HuH-7.5 (cell line): Measurements from ENCODE around the gene DNAL1.
"Not testable (repeated sequence)": the region's sequence is repeated elsewhere in the genome, so short reads cannot be mapped to it uniquely, and the experiment has no call there.

Experiments
- DNase-seq: peaks from one replicate; pipeline ENCODE4 v3.0.0; 2011; ENCODE audit warnings: low spot score

The DNAL1 gene

DNA sequence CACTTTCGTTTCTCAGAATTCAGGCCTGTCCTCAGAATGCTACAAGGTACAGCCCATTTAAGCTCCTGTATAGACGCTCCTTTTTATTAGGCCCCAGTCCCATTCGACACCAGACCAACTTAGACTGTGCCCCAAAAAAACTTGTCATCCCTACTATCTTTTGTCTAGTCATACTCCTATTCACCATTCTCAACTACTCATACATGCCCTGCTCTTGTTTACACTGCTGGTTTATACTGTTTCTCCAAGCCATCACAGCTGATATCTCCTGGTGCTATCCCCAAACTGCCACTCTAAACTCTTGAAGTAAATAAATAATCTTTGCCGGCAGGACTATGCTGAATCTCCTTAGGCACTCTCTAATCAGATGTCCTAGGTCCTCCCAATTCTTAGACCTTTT lies 63.3 kb downstream of the DNAL1 start:
- not testable (repeated sequence) for DNase-seq

DNA sequence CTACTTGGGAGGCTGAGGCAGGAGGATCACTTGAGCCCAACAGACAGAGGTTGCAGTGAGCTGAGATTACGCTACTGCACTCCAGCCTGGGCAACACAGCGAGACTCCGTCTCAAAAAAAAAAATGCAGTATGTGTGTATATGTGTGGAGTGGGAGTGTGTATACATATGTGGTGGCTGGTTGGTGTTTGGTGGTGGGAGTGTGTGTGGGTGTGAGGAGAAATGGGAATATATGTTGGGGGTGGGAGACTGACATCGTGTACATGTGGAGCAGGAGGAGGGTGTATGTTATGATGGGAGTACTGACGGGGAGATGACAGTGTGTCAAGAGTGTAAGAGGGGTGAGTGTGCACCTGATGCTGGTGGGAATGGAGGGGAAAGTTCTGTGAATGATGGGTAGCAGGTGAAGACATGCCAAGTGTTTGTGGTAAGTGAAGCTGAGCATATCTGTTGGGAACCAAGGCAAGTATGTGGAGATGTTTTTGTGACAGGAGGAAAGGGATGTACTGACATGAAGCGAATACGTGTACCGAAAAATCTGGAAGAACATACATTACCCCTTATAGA lies 65.2 kb downstream of the DNAL1 start:
- DNase-seq: no peak

DNA sequence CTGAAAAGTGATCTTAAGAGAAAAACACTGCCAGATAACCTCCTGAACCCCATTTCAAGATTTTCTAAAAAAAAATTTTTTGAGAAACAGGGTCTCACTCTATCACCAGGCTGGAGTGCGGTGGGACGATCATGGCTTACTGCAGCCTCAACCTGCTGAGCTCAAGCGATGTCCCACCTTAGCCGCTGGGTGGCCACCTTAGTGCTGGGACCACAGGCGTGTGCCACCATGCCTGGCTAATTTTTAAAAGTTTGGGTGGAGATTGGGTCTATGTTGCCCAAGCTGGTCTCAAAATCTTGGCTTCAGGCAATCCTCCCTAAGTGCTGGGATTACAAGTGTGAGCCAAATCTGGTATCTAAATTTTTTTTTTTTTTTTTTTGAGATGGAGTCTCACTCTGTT lies 66.0 kb downstream of the DNAL1 start:
- DNase-seq: no peak

DNA sequence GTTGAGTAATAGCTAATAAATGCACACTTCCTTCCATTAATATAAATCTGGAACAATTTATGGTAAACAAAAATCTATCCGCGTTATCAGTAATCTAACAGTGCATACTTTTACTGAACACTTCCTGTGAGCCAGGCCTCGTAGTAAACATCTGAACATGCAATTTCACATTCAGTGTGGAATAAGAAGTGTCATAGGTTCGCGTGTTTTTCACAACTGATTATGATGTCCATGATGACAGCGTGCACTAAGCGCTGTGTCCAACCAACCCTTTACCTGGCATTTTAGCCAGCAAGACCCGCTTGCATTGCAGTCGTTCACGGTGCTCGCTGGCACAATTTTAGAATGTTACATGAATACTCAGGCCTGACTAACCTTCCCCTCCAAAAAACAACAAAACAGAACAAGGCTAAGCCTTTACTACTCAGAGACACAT lies 67.3 kb downstream of the DNAL1 start:
- no peak for DNase-seq

DNA sequence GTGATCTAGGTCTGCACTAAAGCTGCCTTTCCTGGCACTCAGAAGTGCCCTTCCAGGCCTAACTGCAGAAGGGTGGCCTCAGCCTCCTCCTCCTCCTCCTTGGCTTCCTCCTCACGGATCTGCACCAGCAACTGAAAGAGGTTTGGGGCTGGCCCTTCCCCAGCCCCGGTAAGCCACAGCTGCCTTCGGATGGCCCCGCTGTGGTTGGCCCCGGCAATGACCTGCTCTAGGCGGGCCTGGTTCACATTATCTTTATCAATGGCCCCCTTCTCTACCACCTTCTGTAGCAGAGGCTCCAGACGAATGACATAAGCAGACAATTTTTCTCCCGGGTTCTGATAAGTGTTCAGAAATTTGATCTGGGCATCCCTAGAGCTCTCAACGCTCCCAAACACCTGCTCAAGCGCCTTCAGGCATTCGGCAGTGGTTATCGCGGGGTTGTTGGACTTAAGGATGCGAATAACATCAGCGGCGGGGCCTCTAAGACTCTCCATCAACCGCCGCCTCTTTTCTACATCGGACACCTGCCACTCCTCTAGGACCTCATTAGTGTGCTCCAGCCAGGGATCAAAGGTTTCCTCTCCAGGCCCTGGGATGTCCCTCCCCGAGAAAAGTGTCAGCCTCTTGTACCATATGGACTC lies 67.9 kb downstream of the DNAL1 start:
- no peak for DNase-seq

DNA sequence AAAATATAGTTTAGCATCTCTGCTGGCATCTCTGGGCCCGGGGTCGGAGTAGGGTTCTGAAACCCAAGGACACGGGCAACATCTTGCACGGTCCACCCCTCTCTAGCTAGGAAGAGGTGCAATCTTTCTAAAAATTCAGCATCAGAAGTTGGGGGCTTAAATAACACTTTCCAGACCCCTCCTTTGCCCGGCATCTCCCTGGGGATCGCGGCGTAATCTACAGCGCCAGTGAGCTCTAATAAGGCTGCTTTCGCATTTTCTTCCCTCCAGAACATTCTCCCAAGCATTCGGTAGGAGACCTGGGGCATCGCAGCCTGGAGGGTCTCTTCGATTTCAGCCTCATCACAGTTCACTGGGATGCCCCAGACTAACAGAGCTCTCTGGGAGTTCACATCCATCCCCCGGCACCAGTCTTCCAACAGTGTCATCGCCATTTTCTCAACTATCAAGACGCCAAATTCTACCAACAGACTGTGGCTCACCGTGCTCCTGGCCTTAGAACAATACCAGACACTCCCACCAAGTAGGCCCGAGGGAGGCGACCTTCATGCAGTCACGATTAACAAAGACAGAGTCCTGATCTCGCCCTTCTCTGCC lies 68.5 kb downstream of the DNAL1 start:
- no peak for DNase-seq

DNA sequence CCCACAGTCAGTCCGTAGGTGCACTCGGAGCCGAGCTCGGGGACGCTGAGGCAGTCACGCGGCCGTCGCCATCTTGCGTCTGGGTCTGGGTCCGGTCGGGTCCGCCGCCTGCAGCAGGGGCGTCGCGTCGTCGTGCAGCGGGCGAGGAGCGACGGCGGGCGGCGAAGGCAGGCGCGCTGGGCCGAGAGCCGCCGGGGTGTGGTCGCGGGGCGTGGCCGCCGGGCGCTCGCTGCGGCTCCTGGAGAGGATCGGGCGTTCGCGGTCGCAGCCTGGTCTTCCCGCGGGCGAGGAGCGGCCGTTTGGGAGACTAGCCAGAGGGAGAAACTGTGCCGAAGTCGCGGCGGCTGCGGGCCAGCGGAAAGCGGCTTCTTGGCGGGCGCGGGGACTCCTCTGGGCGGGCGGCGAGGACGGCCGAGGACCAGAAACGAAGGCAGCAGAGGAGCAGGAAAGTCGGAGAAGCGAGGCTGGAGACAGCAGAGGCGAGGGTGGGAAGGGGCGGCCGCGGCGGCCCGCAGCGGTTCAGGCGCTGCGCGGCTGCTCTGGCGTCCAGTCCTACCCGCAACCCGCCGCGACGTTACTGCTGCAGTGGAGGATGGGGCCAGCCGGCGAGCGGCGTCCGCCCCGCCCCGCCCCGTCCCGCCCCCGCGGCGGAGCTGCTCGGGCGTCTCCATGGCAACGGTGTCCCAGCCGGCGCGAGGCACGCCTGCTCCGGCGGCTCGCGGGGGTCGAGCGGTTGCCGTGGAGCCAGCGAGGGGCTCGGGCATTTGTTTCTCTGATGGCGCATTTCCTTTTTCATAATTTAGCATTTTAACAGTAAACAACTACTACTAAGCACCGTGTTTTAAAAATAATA lies 69.2 kb downstream of the DNAL1 start, which contains the start of gene PNMA1:
Gene PNMA1, minus strand, starts transcription at position 582 of the 853 bp plus-strand sequence. CDS start 745 bp downstream, outside the sequence.
- peak; percentile 95 for DNase-seq

DNA sequence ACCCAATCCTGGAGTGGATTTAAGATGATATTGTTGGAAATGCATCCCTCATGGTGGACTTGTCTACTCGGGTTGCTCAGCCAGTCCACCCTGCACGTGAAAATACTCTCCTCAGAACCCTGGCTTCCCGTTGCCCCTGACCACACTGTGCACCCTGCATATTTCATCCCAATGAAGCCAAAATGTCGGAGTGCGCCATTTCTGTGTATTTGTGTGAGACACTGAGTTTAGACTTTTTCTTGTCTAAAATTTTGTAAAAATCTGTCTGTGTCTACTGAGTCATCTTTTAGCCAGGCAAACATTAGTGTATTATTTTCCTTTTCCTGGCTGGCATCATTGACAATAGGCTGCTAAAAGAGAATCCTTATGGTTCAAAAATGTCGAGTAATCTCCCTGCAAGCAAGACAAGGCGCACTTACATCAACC lies 69.9 kb downstream of the DNAL1 start:
- no peak for DNase-seq

DNA sequence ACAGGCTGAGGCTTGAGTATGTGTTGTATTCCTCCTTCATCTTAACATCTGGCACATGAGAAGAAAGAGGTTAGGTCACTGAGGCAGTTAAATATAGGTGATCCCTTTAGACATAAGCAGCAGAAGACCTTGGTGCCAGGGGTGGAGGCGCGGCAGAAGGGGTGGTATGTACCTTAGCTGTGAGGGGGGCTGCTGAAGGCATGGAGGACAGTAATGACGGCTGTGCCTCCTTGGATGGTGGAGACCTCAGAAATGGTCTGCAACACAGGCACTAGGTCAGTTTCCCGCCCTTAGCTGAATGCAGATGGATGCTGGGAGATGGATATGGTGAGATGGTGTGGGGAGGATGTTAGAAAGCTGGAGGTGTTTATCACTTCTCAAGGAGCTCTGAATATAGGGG lies 70.9 kb downstream of the DNAL1 start:
- no peak for DNase-seq

DNA sequence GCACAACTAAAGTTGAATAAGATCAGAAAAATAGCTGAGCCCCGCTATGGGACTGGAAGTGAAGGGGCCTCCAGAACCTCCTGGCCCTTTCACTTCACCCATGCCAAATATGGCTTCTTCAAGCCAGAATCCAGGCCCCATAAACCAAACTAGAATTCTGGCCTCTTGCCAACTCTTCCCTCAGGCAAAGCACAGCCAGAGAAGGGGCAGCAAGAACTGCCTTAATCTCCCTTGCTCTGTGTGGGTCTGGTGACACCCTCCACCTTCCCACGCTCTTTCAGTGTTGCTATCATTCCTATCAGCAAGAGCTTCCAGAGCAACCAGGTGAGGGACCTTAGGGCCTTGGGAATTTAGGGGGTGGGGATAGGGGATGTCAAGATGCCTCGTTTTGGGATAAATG lies 72.5 kb downstream of the DNAL1 start:
- no peak for DNase-seq

DNA sequence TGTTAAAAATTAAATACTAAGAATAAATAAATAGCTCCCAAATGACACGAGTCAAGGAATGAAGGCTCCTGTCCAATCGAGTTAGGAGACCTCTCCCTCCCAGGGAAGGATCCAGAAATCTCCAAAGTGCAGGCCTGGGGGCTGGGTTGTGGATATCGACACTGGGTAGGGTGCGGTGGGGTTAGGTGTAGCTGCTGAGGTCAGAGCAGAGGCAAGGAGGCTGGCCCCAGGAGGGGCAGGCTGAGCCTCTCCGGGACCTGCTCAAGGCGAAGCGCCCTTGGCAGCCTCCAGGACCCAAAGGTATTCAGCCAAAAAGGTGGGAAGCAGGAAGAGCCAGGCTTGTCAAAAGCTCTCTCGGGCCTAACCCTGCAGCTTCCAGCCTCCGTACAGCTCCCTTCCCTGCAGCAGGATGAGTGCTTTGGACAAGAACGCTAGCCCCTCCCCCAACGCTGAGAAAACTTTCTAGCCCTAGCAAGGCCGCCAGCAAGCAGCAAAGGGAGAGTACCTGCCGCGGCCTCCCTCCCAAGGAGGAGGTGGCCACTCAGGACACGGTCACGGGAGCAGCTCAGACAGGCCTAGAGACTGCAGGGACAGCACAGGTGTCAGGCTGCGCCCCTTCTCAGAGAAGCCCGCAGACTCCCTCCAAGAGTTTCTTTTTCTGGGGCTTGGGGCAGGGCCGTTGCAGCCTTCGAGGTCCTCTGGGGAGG lies 73.1 kb downstream of the DNAL1 start:
- no peak for DNase-seq

DNA sequence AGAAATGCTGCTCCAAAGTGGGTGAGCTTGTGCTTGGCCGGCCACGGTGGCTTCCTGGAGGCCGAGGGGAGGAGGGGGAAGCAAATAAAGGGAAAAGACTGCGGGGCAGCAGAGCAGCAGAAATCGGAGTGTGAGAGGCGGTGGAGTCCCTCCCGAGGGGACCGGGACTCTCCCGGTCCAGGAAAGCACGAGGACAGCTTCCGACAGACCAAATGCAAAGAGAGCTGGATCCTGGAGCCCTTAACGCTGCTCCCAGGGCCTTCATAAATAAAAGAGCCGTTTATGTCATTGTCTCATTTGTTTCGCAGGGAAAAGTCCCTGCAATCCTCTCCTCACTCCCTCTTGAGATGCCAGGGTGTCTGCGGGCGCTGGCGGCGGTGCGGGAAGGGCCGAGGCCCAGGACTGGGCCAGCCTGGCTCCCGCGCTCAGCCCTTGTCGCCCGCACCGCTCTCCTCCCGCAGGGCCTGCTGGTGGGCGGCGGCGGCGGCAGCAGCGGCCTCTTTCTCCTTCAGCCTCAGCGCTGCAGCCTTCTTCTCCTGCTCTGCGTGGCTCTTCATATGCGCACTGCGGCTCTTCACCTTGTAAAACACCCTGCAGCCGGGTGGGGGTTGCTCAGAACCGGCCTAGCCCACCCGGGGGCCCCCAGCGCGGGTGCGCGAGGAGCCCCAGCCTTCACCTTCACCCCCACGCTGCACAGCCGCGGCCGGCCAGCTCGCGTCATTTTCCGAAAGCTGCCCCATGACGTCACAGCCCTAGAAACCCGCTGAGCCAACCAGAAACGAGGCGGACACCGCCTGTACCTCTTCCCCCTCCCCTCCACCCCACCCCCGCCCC lies 73.8 kb downstream of the DNAL1 start:
- DNase-seq: no peak

DNA sequence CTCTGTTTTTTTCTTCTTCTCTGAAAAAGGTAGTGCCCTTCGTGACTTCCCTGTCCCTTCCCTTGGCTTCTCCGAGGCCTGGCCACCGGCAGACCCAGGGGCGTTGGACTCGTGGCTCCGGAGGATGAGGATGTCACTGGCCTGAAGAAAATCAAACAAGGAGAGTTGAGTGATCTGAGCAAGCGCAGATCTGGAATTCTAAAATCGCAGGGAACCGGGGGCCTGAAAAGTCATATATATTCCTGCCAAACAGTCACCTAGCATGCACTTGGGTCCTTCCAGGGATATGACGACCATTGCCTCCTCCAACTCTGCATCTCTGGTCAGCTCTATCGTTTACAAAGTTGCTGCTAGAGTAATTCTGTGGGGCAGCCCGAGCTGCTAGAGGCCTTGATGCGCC lies 74.6 kb downstream of the DNAL1 start:
- no peak for DNase-seq

DNA sequence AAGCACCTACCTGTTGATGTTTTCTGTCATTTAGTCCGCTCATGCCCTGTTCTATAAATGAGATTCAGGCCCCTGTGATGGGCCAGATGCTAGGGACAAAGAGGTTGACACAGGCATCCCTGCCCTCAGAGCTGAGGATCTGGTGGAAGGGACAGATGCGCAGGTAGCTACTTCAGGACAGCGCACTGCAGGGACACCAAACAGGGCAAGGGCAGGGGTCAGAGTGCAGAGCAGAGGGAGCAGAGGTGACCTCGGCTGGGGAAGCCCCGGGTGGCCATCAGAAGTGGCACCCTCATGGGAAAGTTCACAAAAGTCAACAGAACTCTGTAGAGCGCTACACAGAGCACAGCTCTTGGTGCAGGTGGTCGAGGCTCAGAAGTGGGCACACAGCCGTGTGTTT lies 75.0 kb downstream of the DNAL1 start:
- DNase-seq: no peak

DNA sequence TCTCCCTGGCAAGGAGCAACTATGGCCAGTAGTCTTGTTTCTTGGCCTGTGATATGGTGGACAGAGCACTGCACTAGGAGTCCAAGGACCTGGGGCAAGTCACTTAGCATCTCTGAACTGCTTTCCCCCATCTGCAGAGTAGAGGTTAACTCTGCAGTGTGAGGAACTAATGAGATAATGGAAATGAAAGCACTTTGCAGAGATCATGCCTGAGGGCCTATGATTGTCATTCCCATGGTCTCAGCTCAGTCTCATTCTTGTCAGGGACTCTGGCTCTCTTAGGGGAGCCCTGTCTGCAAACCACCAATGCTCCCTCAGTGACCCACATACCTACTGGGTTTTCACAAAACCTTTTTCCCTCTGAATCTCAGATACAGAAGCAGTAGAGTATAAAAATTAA lies 75.8 kb downstream of the DNAL1 start:
- DNase-seq: no peak

DNA sequence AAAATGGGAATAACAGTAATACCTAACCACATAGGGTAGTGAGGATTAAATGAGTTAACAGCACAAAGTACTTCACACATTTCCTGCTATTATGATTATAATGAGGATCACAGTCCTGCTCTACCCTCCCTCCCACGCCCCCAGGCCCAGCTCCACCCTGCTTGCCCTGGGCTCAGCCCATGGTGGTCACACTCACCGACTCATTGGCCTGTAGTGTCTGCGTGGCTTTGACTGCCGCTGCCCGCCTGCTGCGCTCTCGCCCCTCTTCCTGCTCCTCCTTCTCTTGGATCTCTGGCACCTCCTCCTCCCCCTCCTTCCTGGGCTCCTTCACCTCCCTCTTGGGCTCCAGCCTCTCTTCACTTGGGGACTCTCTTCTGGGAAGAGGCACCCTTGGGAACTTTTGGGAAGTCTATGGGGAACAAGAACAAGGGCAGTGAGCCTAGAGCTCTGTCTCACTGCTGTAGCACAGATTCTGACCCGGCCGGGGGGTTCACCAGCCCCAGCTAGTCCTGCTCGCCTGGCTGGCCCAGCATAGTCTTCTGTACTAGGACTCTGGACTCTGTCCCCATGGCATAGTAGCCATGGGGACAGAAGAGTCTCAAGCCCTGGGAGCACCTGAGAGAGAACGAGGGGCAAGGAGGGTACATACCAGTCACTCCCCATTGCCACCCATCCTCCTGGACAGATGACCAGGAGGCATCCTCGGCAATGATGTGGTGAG lies 76.5 kb downstream of the DNAL1 start:
- no peak for DNase-seq

DNA sequence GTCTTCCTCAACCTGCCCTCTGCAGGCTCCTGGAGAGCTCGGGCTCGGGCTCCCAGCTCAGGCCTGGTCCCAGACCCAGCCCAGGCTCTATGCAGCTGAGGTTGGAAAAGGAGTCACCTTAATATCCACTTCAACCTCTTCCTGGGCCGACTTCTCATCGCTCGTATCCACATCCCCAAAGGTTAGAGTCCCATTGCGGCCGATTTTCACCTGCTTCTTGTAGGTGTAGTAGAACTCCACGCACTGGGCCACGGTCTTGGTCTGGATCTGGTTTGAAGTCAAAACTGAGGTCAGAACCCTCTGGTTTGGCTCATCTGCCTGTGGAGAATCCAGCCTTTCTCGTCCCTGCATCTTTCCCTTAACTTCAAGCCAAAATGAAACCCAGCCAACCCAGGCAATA lies 77.8 kb downstream of the DNAL1 start:
- DNase-seq: no peak

DNA sequence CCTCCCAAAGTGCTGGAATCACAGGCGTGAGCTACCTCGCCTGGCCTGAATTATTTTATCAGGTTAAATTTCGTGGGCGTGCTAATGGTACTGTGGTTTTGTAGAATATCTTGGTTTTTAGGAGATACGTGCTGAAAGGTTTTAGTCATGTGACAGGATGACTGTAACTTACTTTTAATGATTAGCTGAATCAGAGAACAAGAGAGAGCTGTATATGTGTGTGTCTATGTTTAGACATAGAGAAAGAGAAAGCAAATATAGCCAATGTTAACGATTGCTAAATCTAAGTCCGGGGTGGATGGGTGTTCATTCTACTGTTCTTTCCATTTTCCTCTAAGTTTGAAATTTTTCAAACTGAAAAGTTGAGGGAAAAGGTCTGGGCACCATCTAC lies 78.6 kb downstream of the DNAL1 start:
- DNase-seq: no peak

DNA sequence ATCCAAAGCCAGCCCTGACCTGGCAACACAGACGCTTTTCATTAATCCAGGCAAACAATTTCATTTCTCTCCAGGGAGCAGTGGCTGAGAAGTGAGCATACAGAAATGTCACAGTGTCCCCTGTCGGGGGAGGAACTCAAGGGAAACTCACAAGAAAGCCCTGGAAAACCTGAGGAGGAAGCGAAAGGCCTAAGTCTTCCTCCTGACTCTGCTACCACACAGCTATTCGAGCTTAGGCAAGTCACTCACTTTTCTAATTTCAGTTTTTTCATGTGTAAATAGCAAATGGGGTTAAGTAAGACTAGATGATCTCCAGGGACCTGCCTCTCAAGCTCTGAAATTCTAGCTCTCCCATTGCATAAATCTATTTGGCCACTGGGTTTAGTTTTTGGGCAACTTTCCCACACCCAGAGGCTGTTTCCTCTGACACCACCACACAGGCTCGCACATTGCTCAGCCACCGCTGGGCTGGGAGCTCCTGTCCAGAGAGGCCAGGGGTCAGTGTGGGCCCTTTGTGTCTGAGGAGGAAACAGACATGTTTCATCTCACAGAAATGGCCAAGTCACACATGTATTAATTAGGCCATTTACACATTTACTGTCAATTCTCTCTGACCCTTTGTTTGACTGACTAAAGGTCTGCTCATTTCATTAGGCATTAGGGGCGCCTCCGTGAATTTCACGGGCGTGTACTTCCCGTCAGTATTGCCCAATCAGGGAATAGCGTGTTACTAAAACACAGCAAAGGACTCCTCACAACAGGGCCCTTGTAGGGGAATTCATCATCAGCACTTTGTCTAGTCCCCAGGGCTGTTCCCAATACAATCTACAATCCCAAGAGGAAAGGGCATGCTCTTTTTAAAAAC lies 79.2 kb downstream of the DNAL1 start:
- DNase-seq: peak; percentile 71

DNA sequence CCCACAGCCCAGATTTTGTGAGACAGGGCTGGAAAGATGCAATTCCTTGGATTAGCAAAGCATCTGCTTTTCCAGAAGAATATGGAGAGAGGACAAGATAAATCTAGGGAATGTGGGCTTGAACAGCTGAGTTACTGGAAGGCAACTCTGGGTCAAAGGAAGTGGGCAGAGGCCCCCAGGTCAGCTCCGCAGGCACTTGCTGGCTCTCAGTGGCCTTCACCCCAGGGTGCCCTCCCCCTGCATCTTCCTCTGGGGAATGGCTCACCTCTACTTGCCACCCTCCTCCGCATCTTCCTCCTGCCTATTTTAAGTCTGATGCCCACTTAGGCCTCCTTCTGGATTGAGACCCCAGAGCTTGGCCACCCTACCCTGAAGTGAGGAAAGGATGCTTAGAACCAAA lies 79.9 kb downstream of the DNAL1 start:
- DNase-seq: no peak
